H1 (cell line): Measurements from ENCODE around the gene DLG5. TPM values are rescaled to one million over a fixed set of nuclear protein-coding genes. Genes with fewer than 3 reads are reported as not detected.

Experiments used
- CTCF ChIA-PET: fragments of 300-600 bp; sonication (Branson Sonifier 250); formaldehyde crosslinking; loops from one replicate; lab custom pipeline; 2021; ENCODE audit not compliant: partially characterized antibody; lab: Charles Lee
- POLR2A ChIA-PET: fragments of 300-600 bp; sonication (Branson Sonifier 250); formaldehyde crosslinking; loops from one replicate; lab custom pipeline; 2021; ENCODE audit warnings: inconsistent platforms; ENCODE audit not compliant: partially characterized antibody; lab: Charles Lee
- DNase-seq, 2 experiments: peaks; one replicate each; pipeline versions ENCODE4 v3.0.0 to v3.0.0-alpha.2; 2010 to 2022; ENCODE audit warnings: low spot score in 2 of 2, low read depth in 1 of 2, mixed read lengths in 1 of 2
- FAIRE-seq: peaks from 2 replicates; lab custom pipeline; 2011; peaks lifted over from hg19 to GRCh38; lab: Jason Lieb, UNC
- H2AFZ ChIP-seq: 2 replicates; pipeline ENCODE4 v1.8.1; 2012; ENCODE audit warnings: low read length, inconsistent platforms
- H2AK5ac ChIP-seq: 2 replicates; pipeline ENCODE4 v1.6.1; 2013; ENCODE audit warnings: low read depth, low read length
- H2BK120ac ChIP-seq: replicated peaks from 2 replicates; pipeline ENCODE3; 2013; ENCODE audit warnings: low read depth, low read length, inconsistent platforms
- H2BK12ac ChIP-seq: 2 replicates; pipeline ENCODE4 v1.6.1; 2013; ENCODE audit warnings: low read depth, low read length
- H2BK15ac ChIP-seq: 2 replicates; pipeline ENCODE4 v1.6.1; 2013; ENCODE audit warnings: low read length
- H2BK20ac ChIP-seq: 2 replicates; pipeline ENCODE4 v1.6.1; 2013; ENCODE audit warnings: low read length
- H2BK5ac ChIP-seq: 2 replicates; pipeline ENCODE4 v1.6.1; 2013; ENCODE audit warnings: low read depth, low read length
- H3K14ac ChIP-seq: 2 replicates; pipeline ENCODE4 v1.6.1; 2013; ENCODE audit warnings: inconsistent platforms; ENCODE audit not compliant: insufficient read length
- H3K18ac ChIP-seq: 2 replicates; pipeline ENCODE4 v1.6.1; 2013; ENCODE audit warnings: low read length; ENCODE audit errors: extremely low read depth
- H3K23ac ChIP-seq: 2 replicates; pipeline ENCODE4 v1.6.1; 2013; ENCODE audit warnings: inconsistent platforms; ENCODE audit not compliant: insufficient read length
- H3K23me2 ChIP-seq: 2 replicates; pipeline ENCODE4 v1.6.1; 2013; ENCODE audit warnings: low read depth, low read length
- H3K27ac ChIP-seq: 2 replicates; pipeline ENCODE4 v1.6.1; 2011; ENCODE audit warnings: low read depth, low read length, inconsistent platforms
- H3K27me3 ChIP-seq, 4 experiments: replicated peaks in 1 of 4; 1 replicate in 1 of 4; 2 replicates in 3 of 4; pipeline versions ENCODE4 v1.6.1 to v1.8.1; 2011 to 2013; ENCODE audit warnings: low read length in 3 of 4, mild to moderate bottlenecking in 3 of 4, inconsistent platforms in 2 of 4, mixed read lengths in 2 of 4, moderate library complexity in 1 of 4; ENCODE audit not compliant: control insufficient read depth in 3 of 4, insufficient read depth in 3 of 4; ENCODE audit errors: extremely low read depth in 1 of 4
- H3K36me3 ChIP-seq, 4 experiments: 2 replicates each; pipeline versions ENCODE4 v1.6.1 to v1.8.1; 2011 to 2013; ENCODE audit warnings: mild to moderate bottlenecking in 4 of 4, low read length in 3 of 4, moderate library complexity in 2 of 4, control low read depth in 1 of 4, inconsistent platforms in 1 of 4; ENCODE audit not compliant: insufficient read depth in 4 of 4, control insufficient read depth in 2 of 4
- H3K4ac ChIP-seq: replicated peaks from 2 replicates; pipeline ENCODE3; 2013; ENCODE audit warnings: low read length, low read depth, mixed read lengths, inconsistent platforms; ENCODE audit not compliant: insufficient read length
- H3K4me1 ChIP-seq, 4 experiments: replicated peaks in 1 of 4; 1 replicate in 1 of 4; 2 replicates in 3 of 4; pipeline versions ENCODE4 v1.6.1 to v1.8.1; 2011 to 2013; ENCODE audit warnings: low read length in 3 of 4, inconsistent platforms in 2 of 4, mixed read lengths in 1 of 4; ENCODE audit not compliant: insufficient read depth in 4 of 4, control insufficient read depth in 3 of 4
- H3K4me2 ChIP-seq, 2 experiments: 2 replicates each; pipeline versions ENCODE4 v1.6.1 to v1.8.1; 2011 to 2013; ENCODE audit warnings: low read depth in 2 of 2, low read length in 2 of 2, control low read depth in 1 of 2, inconsistent platforms in 1 of 2, mild to moderate bottlenecking in 1 of 2; ENCODE audit not compliant: insufficient read depth in 1 of 2
- H3K4me3 ChIP-seq, 4 experiments: fragments of 200-600, 300-600 bp in 1 of 4; sonication (generic), shearing (Covaris generic), sonication (Bioruptor Twin) in 1 of 4; 2 replicates each; pipeline versions ENCODE4 v1.5.1 to v1.8.1; 2011 to 2016; ENCODE audit warnings: low read length in 4 of 4, low read depth in 3 of 4, control low read depth in 2 of 4, inconsistent platforms in 2 of 4, mild to moderate bottlenecking in 2 of 4, mixed read lengths in 1 of 4, moderate library complexity in 1 of 4; ENCODE audit not compliant: insufficient read depth in 2 of 4; ENCODE audit errors: extremely low read depth in 1 of 4
- H3K56ac ChIP-seq: replicated peaks from 2 replicates; pipeline ENCODE3; 2013; ENCODE audit warnings: low read depth, mild to moderate bottlenecking, mixed read lengths, low read length, inconsistent platforms; ENCODE audit not compliant: insufficient read length
- H3K79me1 ChIP-seq: 2 replicates; pipeline ENCODE4 v1.6.1; 2013; ENCODE audit warnings: low read depth, low read length, control low read depth
- H3K79me2 ChIP-seq, 2 experiments: 2 replicates each; pipeline versions ENCODE4 v1.6.1 to v1.8.1; 2012 to 2013; ENCODE audit warnings: low read length in 2 of 2, mild to moderate bottlenecking in 2 of 2, inconsistent platforms in 1 of 2; ENCODE audit not compliant: insufficient read depth in 2 of 2, control insufficient read depth in 1 of 2
- H3K9ac ChIP-seq, 4 experiments: replicated peaks in 1 of 4; 1 replicate in 1 of 4; 2 replicates in 3 of 4; pipeline versions ENCODE4 v1.6.1 to v1.8.1; 2011 to 2013; ENCODE audit warnings: low read depth in 3 of 4, low read length in 3 of 4, control low read depth in 2 of 4, mild to moderate bottlenecking in 2 of 4, moderate library complexity in 2 of 4, inconsistent platforms in 1 of 4; ENCODE audit errors: extremely low read depth in 1 of 4
- H3K9me3 ChIP-seq, 2 experiments: 2 replicates each; pipeline versions ENCODE4 v1.6.1 to v1.8.1; 2012 to 2013; ENCODE audit warnings: mild to moderate bottlenecking in 2 of 2, moderate library complexity in 2 of 2, control low read depth in 1 of 2, inconsistent platforms in 1 of 2, low read depth in 1 of 2, low read length in 1 of 2, mixed read lengths in 1 of 2; ENCODE audit not compliant: insufficient read depth in 2 of 2
- H4K20me1 ChIP-seq, 2 experiments: replicated peaks in 1 of 2; 2 replicates each; pipeline versions ENCODE3 to v1.8.1; 2011 to 2013; ENCODE audit warnings: inconsistent platforms in 2 of 2, low read length in 2 of 2, mild to moderate bottlenecking in 1 of 2; ENCODE audit not compliant: insufficient read depth in 2 of 2, control insufficient read depth in 1 of 2
- H4K5ac ChIP-seq: 2 replicates; pipeline ENCODE4 v1.6.1; 2013; ENCODE audit warnings: low read length, low read depth, mixed read lengths, inconsistent platforms; ENCODE audit not compliant: insufficient read length
- H4K8ac ChIP-seq: 2 replicates; pipeline ENCODE4 v1.8.0; 2013; ENCODE audit warnings: mild to moderate bottlenecking, moderate library complexity, low read length, inconsistent platforms; ENCODE audit not compliant: insufficient read depth; ENCODE audit errors: extremely low read depth
- H4K91ac ChIP-seq: replicated peaks from 2 replicates; pipeline ENCODE3; 2013; ENCODE audit warnings: low read length, mixed read lengths, inconsistent platforms; ENCODE audit not compliant: insufficient read length
- ASH2L ChIP-seq: fragments of 200-600, 300-600 bp; sonication (generic); IDR thresholded peaks from one replicate; pipeline ENCODE4 v1.7.1; 2017; ENCODE audit warnings: low read length
- CBX5 ChIP-seq: fragments of 300-800, 300-1000 bp; sonication (generic); IDR thresholded peaks from 2 replicates; pipeline ENCODE4 v1.7.1; 2016; ENCODE audit warnings: antibody characterized with exemption, low read length, low read depth
- EP300 ChIP-seq, 2 experiments: IDR thresholded peaks; 1 replicate in 1 of 2; 2 replicates in 1 of 2; pipeline ENCODE4 v1.6.1; 2011 to 2012; ENCODE audit warnings: low read depth in 2 of 2, low read length in 2 of 2, mild to moderate bottlenecking in 2 of 2, borderline replicate concordance in 1 of 2, inconsistent platforms in 1 of 2, moderate library complexity in 1 of 2
- HDAC6 ChIP-seq: IDR thresholded peaks from one replicate; pipeline ENCODE4 v1.7.1; 2012; ENCODE audit warnings: low read depth, mild to moderate bottlenecking, inconsistent platforms, low read length, moderate library complexity
- POLR2A ChIP-seq, 2 experiments: IDR thresholded peaks; 1 replicate in 1 of 2; 2 replicates in 1 of 2; pipeline ENCODE4 v1.6.1; 2011; ENCODE audit warnings: low read depth in 2 of 2, low read length in 2 of 2, mild to moderate bottlenecking in 2 of 2; ENCODE audit errors: control extremely low read depth in 1 of 2
- POLR2AphosphoS5 ChIP-seq: IDR thresholded peaks from 2 replicates; pipeline ENCODE4 v1.6.1; 2011; ENCODE audit warnings: low read depth, low read length
- RFX5 ChIP-seq: IDR thresholded peaks from 2 replicates; pipeline ENCODE4 v1.6.1; 2011; ENCODE audit warnings: low read depth, low read length, improper control_type of control experiment, borderline replicate concordance
- RNF2 ChIP-seq: fragments of 200-900, 300-1000 bp; sonication (generic); IDR thresholded peaks from 2 replicates; pipeline ENCODE4 v1.7.1; 2016; ENCODE audit warnings: borderline replicate concordance, low read depth, mild to moderate bottlenecking, antibody characterized with exemption, low read length; ENCODE audit not compliant: poor library complexity, severe bottlenecking; ENCODE audit errors: missing control alignments
- SIN3A ChIP-seq, 2 experiments: IDR thresholded peaks in 1 of 2; conservative IDR thresholded peaks in 1 of 2; 2 replicates each; pipeline ENCODE4 v1.6.1; 2011 to 2012; ENCODE audit warnings: low read length in 2 of 2, improper control_type of control experiment in 1 of 2, low read depth in 1 of 2, mild to moderate bottlenecking in 1 of 2
- SIRT6 ChIP-seq: IDR thresholded peaks from one replicate; pipeline ENCODE4 v1.7.1; 2012; ENCODE audit warnings: low read length, inconsistent platforms
- SP2 ChIP-seq: IDR thresholded peaks from 2 replicates; pipeline ENCODE4 v1.6.1; 2012; ENCODE audit warnings: mild to moderate bottlenecking, low read length, inconsistent platforms
- TAF1 ChIP-seq: IDR thresholded peaks from 2 replicates; pipeline ENCODE4 v1.6.1; 2011; ENCODE audit warnings: mild to moderate bottlenecking, low read depth, low read length
- TBP ChIP-seq: IDR thresholded peaks from 2 replicates; pipeline ENCODE4 v1.6.1; 2011; ENCODE audit warnings: low read depth, low read length, improper control_type of control experiment
- TEAD4 ChIP-seq: IDR thresholded peaks from 2 replicates; pipeline ENCODE4 v1.6.1; 2012; ENCODE audit warnings: low read depth, low read length, inconsistent platforms, mixed read lengths
- WGBS, 2 experiments: shearing (Covaris generic) in 1 of 2; methylation state at CpG; one replicate each; pipeline versions ENCODE4 v1.1.6 to v1.1.7; 2013 to 2015; ENCODE audit warnings: low lambda C conversion rate in 2 of 2, mixed read lengths in 2 of 2, inconsistent platforms in 1 of 2, low coverage in 1 of 2, missing lambda C conversion rate in 1 of 2; ENCODE audit not compliant: insufficient replicate concordance in 2 of 2, insufficient coverage in 1 of 2, insufficient read length in 1 of 2; ENCODE audit errors: extremely low coverage in 1 of 2, missing lambda C conversion rate in 1 of 2; 5-methylcytosine and 5-hydroxymethylcytosine counted together
- polyA plus RNA-seq, 7 experiments: library from polyadenylated mRNA; depleted of rRNA in 3 of 7; stranded (reverse) in 5 of 7; unstranded in 2 of 7; fragments of >200 nt in 5 of 7; fragments of 200-250 nt in 2 of 7; gene quantifications; 1 replicate in 5 of 7; 2 replicates in 1 of 7; 4 replicates in 1 of 7; pipeline versions ENCODE4 v1.2.1 to v1.2.3, GENCODE V29; 2011 to 2013; ENCODE audit warnings: missing spikeins in 2 of 7, mixed read lengths in 2 of 7
- total RNA-seq: library from RNA; stranded (reverse); fragmentation: NEBNext Ultra II Directional; extraction: Animal tissue kit (Norgen Biotek cat#: 25700); gene quantifications from 2 replicates; pipeline ENCODE4 v1.2.1, GENCODE V29; 2021

Gene DLG5
- total and polyA plus RNA-seq, 2 of the 8 experiments (the other 6 are each of a cell fraction or from before 2014, with no cell fraction given) = 15.6 to 71.4 TPM

- H3K23me2 ChIP-seq = no peaks in the 10 kb centered on the region
- DNase-seq = no peak
- no peak overlapping the region for H2BK5ac ChIP-seq
- no peak overlapping the region for H3K4me3 ChIP-seq
- POLR2A ChIA-PET = interaction anchor here (0.6 to 4.8 kb wide), 12 partner anchors 9 to 130 kb away, joined by 3 to 26 read pairs (median 4); partner anchors contain the start of gene DLG5
- FAIRE-seq = no peak
- no peak overlapping the region for H3K9ac ChIP-seq
- no peak overlapping the region for H3K23ac ChIP-seq
- H3K4me1 ChIP-seq = peaks cover 0 to 6% (median 0%) of the 10 kb centered on the region in 4 experiments; a peak in 2 of 7 replicates
- CTCF ChIA-PET = interaction anchor here (0.6 to 9.7 kb wide), 47 partner anchors 8 to 258 kb away, joined by 3 to 117 read pairs (median 6); partner anchors contain the start of genes DLG5 and POLR3A
- H2BK20ac ChIP-seq = no peak overlapping the region
- H3K79me2 ChIP-seq = no peaks in the 10 kb centered on the region
- no peak overlapping the region for H2BK12ac ChIP-seq
- H3K14ac ChIP-seq = no peak overlapping the region
- no peaks in the 10 kb centered on the region; the same call in 1 of the 2 replicates for H3K79me1 ChIP-seq
- H3K4me2 ChIP-seq = no peak overlapping the region
- no peak overlapping the region for H4K8ac ChIP-seq
- H2AFZ ChIP-seq = no peak overlapping the region
- H3K18ac ChIP-seq = no peak overlapping the region
- H2BK120ac ChIP-seq = no peak overlapping the region
- no peak overlapping the region for H3K4ac ChIP-seq
- no peak overlapping the region for H4K91ac ChIP-seq
- H3K27ac ChIP-seq = no peak overlapping the region
- H2BK15ac ChIP-seq = no peak overlapping the region
- no peaks in the 10 kb centered on the region for H3K27me3 ChIP-seq
- H3K9me3 ChIP-seq = no peaks in the 10 kb centered on the region
- no peak overlapping the region for H3K56ac ChIP-seq
- H3K36me3 ChIP-seq = peaks cover 12 to 33% (median 26%) of the 10 kb centered on the region in 4 experiments
- H2AK5ac ChIP-seq = no peak overlapping the region
- peaks cover 0 to 2% of the 10 kb centered on the region in 2 experiments for H4K20me1 ChIP-seq
- no peak overlapping the region for H4K5ac ChIP-seq
- 87% methylated on average over 9 of the region's 9 CpGs; no CpG with 5 or more reads in 1 of the 2 experiments for WGBS, 2 experiments
- TF ChIP-seq POLR2A (IDR thresholded peaks at IDR 0.05; ENCODE audit: control extremely low read depth in 1 of 2, low read depth in 2 of 2, low read length in 2 of 2) (no peak), RFX5 (no peak), SIN3A (conservative IDR thresholded peaks at IDR 0.05 in 1 of 2, IDR thresholded peaks at IDR 0.05 in 1 of 2; ENCODE audit: low read depth in 1 of 2, low read length in 2 of 2) (no peak), SIRT6 (no peak), HDAC6 (no peak), TEAD4 (no peak), TAF1 (no peak), EP300 (IDR thresholded peaks at IDR 0.05; ENCODE audit: borderline replicate concordance in 1 of 2, low read depth in 2 of 2, low read length in 2 of 2) (no peak), TBP (no peak), SP2 (no peak), RNF2 (no peak), ASH2L (no peak), POLR2AphosphoS5 (no peak), CBX5 (no peak)
Observed at GRCh38 chr10:77975086-77975666, 48.6 kb upstream of the DLG5 start.
